H1 (cell line): ENCODE measurements around the gene CORO1C. TPM values are rescaled to one million over a fixed set of nuclear protein-coding genes. Genes with fewer than 3 reads are reported as not detected.

Experiments used
- CTCF ChIA-PET: fragments of 300-600 bp; sonication (Branson Sonifier 250); formaldehyde crosslinking; loops from one replicate; lab custom pipeline; 2021; ENCODE audit not compliant: partially characterized antibody; lab: Charles Lee
- POLR2A ChIA-PET: fragments of 300-600 bp; sonication (Branson Sonifier 250); formaldehyde crosslinking; loops from one replicate; lab custom pipeline; 2021; ENCODE audit warnings: inconsistent platforms; ENCODE audit not compliant: partially characterized antibody; lab: Charles Lee
- DNase-seq, 2 experiments: peaks; one replicate each; pipeline versions ENCODE4 v3.0.0 to v3.0.0-alpha.2; 2010 to 2022; ENCODE audit warnings: low spot score in 2 of 2, low read depth in 1 of 2, mixed read lengths in 1 of 2
- FAIRE-seq: peaks from 2 replicates; lab custom pipeline; 2011; peaks lifted over from hg19 to GRCh38; lab: Jason Lieb, UNC
- H2AFZ ChIP-seq: 2 replicates; pipeline ENCODE4 v1.8.1; 2012; ENCODE audit warnings: low read length, inconsistent platforms
- H2AK5ac ChIP-seq: 2 replicates; pipeline ENCODE4 v1.6.1; 2013; ENCODE audit warnings: low read depth, low read length
- H2BK120ac ChIP-seq: replicated peaks from 2 replicates; pipeline ENCODE3; 2013; ENCODE audit warnings: low read depth, low read length, inconsistent platforms
- H2BK12ac ChIP-seq: 2 replicates; pipeline ENCODE4 v1.6.1; 2013; ENCODE audit warnings: low read depth, low read length
- H2BK15ac ChIP-seq: 2 replicates; pipeline ENCODE4 v1.6.1; 2013; ENCODE audit warnings: low read length
- H2BK20ac ChIP-seq: 2 replicates; pipeline ENCODE4 v1.6.1; 2013; ENCODE audit warnings: low read length
- H2BK5ac ChIP-seq: 2 replicates; pipeline ENCODE4 v1.6.1; 2013; ENCODE audit warnings: low read depth, low read length
- H3K14ac ChIP-seq: 2 replicates; pipeline ENCODE4 v1.6.1; 2013; ENCODE audit warnings: inconsistent platforms; ENCODE audit not compliant: insufficient read length
- H3K18ac ChIP-seq: 2 replicates; pipeline ENCODE4 v1.6.1; 2013; ENCODE audit warnings: low read length; ENCODE audit errors: extremely low read depth
- H3K23ac ChIP-seq: 2 replicates; pipeline ENCODE4 v1.6.1; 2013; ENCODE audit warnings: inconsistent platforms; ENCODE audit not compliant: insufficient read length
- H3K23me2 ChIP-seq: 2 replicates; pipeline ENCODE4 v1.6.1; 2013; ENCODE audit warnings: low read depth, low read length
- H3K27ac ChIP-seq: 2 replicates; pipeline ENCODE4 v1.6.1; 2011; ENCODE audit warnings: low read depth, low read length, inconsistent platforms
- H3K27me3 ChIP-seq, 4 experiments: replicated peaks in 1 of 4; 1 replicate in 1 of 4; 2 replicates in 3 of 4; pipeline versions ENCODE4 v1.6.1 to v1.8.1; 2011 to 2013; ENCODE audit warnings: low read length in 3 of 4, mild to moderate bottlenecking in 3 of 4, inconsistent platforms in 2 of 4, mixed read lengths in 2 of 4, moderate library complexity in 1 of 4; ENCODE audit not compliant: control insufficient read depth in 3 of 4, insufficient read depth in 3 of 4; ENCODE audit errors: extremely low read depth in 1 of 4
- H3K36me3 ChIP-seq, 4 experiments: 2 replicates each; pipeline versions ENCODE4 v1.6.1 to v1.8.1; 2011 to 2013; ENCODE audit warnings: mild to moderate bottlenecking in 4 of 4, low read length in 3 of 4, moderate library complexity in 2 of 4, control low read depth in 1 of 4, inconsistent platforms in 1 of 4; ENCODE audit not compliant: insufficient read depth in 4 of 4, control insufficient read depth in 2 of 4
- H3K4ac ChIP-seq: replicated peaks from 2 replicates; pipeline ENCODE3; 2013; ENCODE audit warnings: low read length, low read depth, mixed read lengths, inconsistent platforms; ENCODE audit not compliant: insufficient read length
- H3K4me1 ChIP-seq, 4 experiments: replicated peaks in 1 of 4; 1 replicate in 1 of 4; 2 replicates in 3 of 4; pipeline versions ENCODE4 v1.6.1 to v1.8.1; 2011 to 2013; ENCODE audit warnings: low read length in 3 of 4, inconsistent platforms in 2 of 4, mixed read lengths in 1 of 4; ENCODE audit not compliant: insufficient read depth in 4 of 4, control insufficient read depth in 3 of 4
- H3K4me2 ChIP-seq, 2 experiments: 2 replicates each; pipeline versions ENCODE4 v1.6.1 to v1.8.1; 2011 to 2013; ENCODE audit warnings: low read depth in 2 of 2, low read length in 2 of 2, control low read depth in 1 of 2, inconsistent platforms in 1 of 2, mild to moderate bottlenecking in 1 of 2; ENCODE audit not compliant: insufficient read depth in 1 of 2
- H3K4me3 ChIP-seq, 4 experiments: fragments of 200-600, 300-600 bp in 1 of 4; sonication (generic), shearing (Covaris generic), sonication (Bioruptor Twin) in 1 of 4; 2 replicates each; pipeline versions ENCODE4 v1.5.1 to v1.8.1; 2011 to 2016; ENCODE audit warnings: low read length in 4 of 4, low read depth in 3 of 4, control low read depth in 2 of 4, inconsistent platforms in 2 of 4, mild to moderate bottlenecking in 2 of 4, mixed read lengths in 1 of 4, moderate library complexity in 1 of 4; ENCODE audit not compliant: insufficient read depth in 2 of 4; ENCODE audit errors: extremely low read depth in 1 of 4
- H3K56ac ChIP-seq: replicated peaks from 2 replicates; pipeline ENCODE3; 2013; ENCODE audit warnings: low read depth, mild to moderate bottlenecking, mixed read lengths, low read length, inconsistent platforms; ENCODE audit not compliant: insufficient read length
- H3K79me1 ChIP-seq: 2 replicates; pipeline ENCODE4 v1.6.1; 2013; ENCODE audit warnings: low read depth, low read length, control low read depth
- H3K79me2 ChIP-seq, 2 experiments: 2 replicates each; pipeline versions ENCODE4 v1.6.1 to v1.8.1; 2012 to 2013; ENCODE audit warnings: low read length in 2 of 2, mild to moderate bottlenecking in 2 of 2, inconsistent platforms in 1 of 2; ENCODE audit not compliant: insufficient read depth in 2 of 2, control insufficient read depth in 1 of 2
- H3K9ac ChIP-seq, 4 experiments: replicated peaks in 1 of 4; 1 replicate in 1 of 4; 2 replicates in 3 of 4; pipeline versions ENCODE4 v1.6.1 to v1.8.1; 2011 to 2013; ENCODE audit warnings: low read depth in 3 of 4, low read length in 3 of 4, control low read depth in 2 of 4, mild to moderate bottlenecking in 2 of 4, moderate library complexity in 2 of 4, inconsistent platforms in 1 of 4; ENCODE audit errors: extremely low read depth in 1 of 4
- H3K9me3 ChIP-seq, 2 experiments: 2 replicates each; pipeline versions ENCODE4 v1.6.1 to v1.8.1; 2012 to 2013; ENCODE audit warnings: mild to moderate bottlenecking in 2 of 2, moderate library complexity in 2 of 2, control low read depth in 1 of 2, inconsistent platforms in 1 of 2, low read depth in 1 of 2, low read length in 1 of 2, mixed read lengths in 1 of 2; ENCODE audit not compliant: insufficient read depth in 2 of 2
- H4K20me1 ChIP-seq, 2 experiments: replicated peaks in 1 of 2; 2 replicates each; pipeline versions ENCODE3 to v1.8.1; 2011 to 2013; ENCODE audit warnings: inconsistent platforms in 2 of 2, low read length in 2 of 2, mild to moderate bottlenecking in 1 of 2; ENCODE audit not compliant: insufficient read depth in 2 of 2, control insufficient read depth in 1 of 2
- H4K5ac ChIP-seq: 2 replicates; pipeline ENCODE4 v1.6.1; 2013; ENCODE audit warnings: low read length, low read depth, mixed read lengths, inconsistent platforms; ENCODE audit not compliant: insufficient read length
- H4K8ac ChIP-seq: 2 replicates; pipeline ENCODE4 v1.8.0; 2013; ENCODE audit warnings: mild to moderate bottlenecking, moderate library complexity, low read length, inconsistent platforms; ENCODE audit not compliant: insufficient read depth; ENCODE audit errors: extremely low read depth
- H4K91ac ChIP-seq: replicated peaks from 2 replicates; pipeline ENCODE3; 2013; ENCODE audit warnings: low read length, mixed read lengths, inconsistent platforms; ENCODE audit not compliant: insufficient read length
- ASH2L ChIP-seq: fragments of 200-600, 300-600 bp; sonication (generic); IDR thresholded peaks from one replicate; pipeline ENCODE4 v1.7.1; 2017; ENCODE audit warnings: low read length
- BACH1 ChIP-seq: IDR thresholded peaks from 2 replicates; pipeline ENCODE4 v1.6.1; 2012; ENCODE audit warnings: low read length, improper control_type of control experiment
- CEBPB ChIP-seq: IDR thresholded peaks from 2 replicates; pipeline ENCODE4 v1.6.1; 2012; ENCODE audit warnings: low read depth, low read length
- CHD1 ChIP-seq: IDR thresholded peaks from 2 replicates; pipeline ENCODE4 v1.6.1; 2012; ENCODE audit warnings: low read depth, low read length, improper control_type of control experiment
- POLR2A ChIP-seq, 2 experiments: IDR thresholded peaks; 1 replicate in 1 of 2; 2 replicates in 1 of 2; pipeline ENCODE4 v1.6.1; 2011; ENCODE audit warnings: low read depth in 2 of 2, low read length in 2 of 2, mild to moderate bottlenecking in 2 of 2; ENCODE audit errors: control extremely low read depth in 1 of 2
- RFX5 ChIP-seq: IDR thresholded peaks from 2 replicates; pipeline ENCODE4 v1.6.1; 2011; ENCODE audit warnings: low read depth, low read length, improper control_type of control experiment, borderline replicate concordance
- RXRA ChIP-seq: IDR thresholded peaks from 2 replicates; pipeline ENCODE4 v1.6.1; 2011; ENCODE audit warnings: low read depth, mild to moderate bottlenecking, low read length, moderate library complexity; ENCODE audit not compliant: insufficient read depth
- SP2 ChIP-seq: IDR thresholded peaks from 2 replicates; pipeline ENCODE4 v1.6.1; 2012; ENCODE audit warnings: mild to moderate bottlenecking, low read length, inconsistent platforms
- SP4 ChIP-seq: IDR thresholded peaks from 2 replicates; pipeline ENCODE4 v1.6.1; 2012; ENCODE audit warnings: low read length, inconsistent platforms
- YY1 ChIP-seq: IDR thresholded peaks from 2 replicates; pipeline ENCODE4 v1.6.1; 2011; ENCODE audit warnings: low read depth, mild to moderate bottlenecking, low read length
- WGBS, 2 experiments: shearing (Covaris generic) in 1 of 2; methylation state at CpG; one replicate each; pipeline versions ENCODE4 v1.1.6 to v1.1.7; 2013 to 2015; ENCODE audit warnings: low lambda C conversion rate in 2 of 2, mixed read lengths in 2 of 2, inconsistent platforms in 1 of 2, low coverage in 1 of 2, missing lambda C conversion rate in 1 of 2; ENCODE audit not compliant: insufficient replicate concordance in 2 of 2, insufficient coverage in 1 of 2, insufficient read length in 1 of 2; ENCODE audit errors: extremely low coverage in 1 of 2, missing lambda C conversion rate in 1 of 2; 5-methylcytosine and 5-hydroxymethylcytosine counted together
- polyA plus RNA-seq, 7 experiments: library from polyadenylated mRNA; depleted of rRNA in 3 of 7; stranded (reverse) in 5 of 7; unstranded in 2 of 7; fragments of >200 nt in 5 of 7; fragments of 200-250 nt in 2 of 7; gene quantifications; 1 replicate in 5 of 7; 2 replicates in 1 of 7; 4 replicates in 1 of 7; pipeline versions ENCODE4 v1.2.1 to v1.2.3, GENCODE V29; 2011 to 2013; ENCODE audit warnings: missing spikeins in 2 of 7, mixed read lengths in 2 of 7
- total RNA-seq: library from RNA; stranded (reverse); fragmentation: NEBNext Ultra II Directional; extraction: Animal tissue kit (Norgen Biotek cat#: 25700); gene quantifications from 2 replicates; pipeline ENCODE4 v1.2.1, GENCODE V29; 2021
- TF ChIP-seq, protein P1 (sequence below): IDR thresholded peaks from 2 replicates; pipeline ENCODE4 v1.6.1; 2011; ENCODE audit warnings: low read depth, mild to moderate bottlenecking, low read length; ENCODE audit not compliant: insufficient read depth
- TF ChIP-seq, protein P2 (sequence below): IDR thresholded peaks from 2 replicates; pipeline ENCODE4 v1.6.1; 2012; ENCODE audit warnings: inconsistent platforms
- TF ChIP-seq, protein P3 (sequence below): IDR thresholded peaks from 2 replicates; pipeline ENCODE4 v1.6.1; 2011; ENCODE audit warnings: low read length, improper control_type of control experiment

CORO1C gene
- total and polyA plus RNA-seq, 2 of the 8 experiments (the other 6 are each of a cell fraction or from before 2014, with no cell fraction given): 72.7 to 120 TPM

DNA sequence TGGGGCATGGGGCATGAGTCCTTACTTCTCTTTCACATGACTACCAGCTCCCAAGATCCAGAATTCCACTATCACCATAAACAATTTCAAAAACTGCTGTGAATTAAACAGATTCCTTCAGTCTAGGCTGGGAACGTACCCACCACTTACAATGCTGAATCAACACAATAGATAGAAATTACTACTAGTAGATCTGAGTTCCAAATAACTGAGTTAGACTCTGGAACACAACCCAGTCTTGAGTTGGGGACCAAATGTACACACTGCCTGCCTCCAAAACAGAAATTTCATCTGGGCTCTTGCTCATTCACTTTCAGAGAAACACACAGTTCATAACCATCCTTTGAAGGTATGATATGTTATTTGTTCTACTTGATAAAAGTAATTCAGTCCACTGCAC, 8.9 kb downstream of the CORO1C start:
- H4K20me1 ChIP-seq: peaks cover 0 to 10% of the 10 kb centered on the region in 2 experiments
- no peak for TF ChIP-seq CEBPB
- TF ChIP-seq YY1: no peak
- TF ChIP-seq, protein P1, sequence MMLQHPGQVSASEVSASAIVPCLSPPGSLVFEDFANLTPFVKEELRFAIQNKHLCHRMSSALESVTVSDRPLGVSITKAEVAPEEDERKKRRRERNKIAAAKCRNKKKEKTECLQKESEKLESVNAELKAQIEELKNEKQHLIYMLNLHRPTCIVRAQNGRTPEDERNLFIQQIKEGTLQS: no peak
- no peak for TF ChIP-seq CHD1
- no peak for TF ChIP-seq BACH1
- no peak for TF ChIP-seq RFX5
- TF ChIP-seq, protein P2, sequence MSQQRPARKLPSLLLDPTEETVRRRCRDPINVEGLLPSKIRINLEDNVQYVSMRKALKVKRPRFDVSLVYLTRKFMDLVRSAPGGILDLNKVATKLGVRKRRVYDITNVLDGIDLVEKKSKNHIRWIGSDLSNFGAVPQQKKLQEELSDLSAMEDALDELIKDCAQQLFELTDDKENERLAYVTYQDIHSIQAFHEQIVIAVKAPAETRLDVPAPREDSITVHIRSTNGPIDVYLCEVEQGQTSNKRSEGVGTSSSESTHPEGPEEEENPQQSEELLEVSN: no peak
- no peak for TF ChIP-seq SP2
- TF ChIP-seq, protein P3, sequence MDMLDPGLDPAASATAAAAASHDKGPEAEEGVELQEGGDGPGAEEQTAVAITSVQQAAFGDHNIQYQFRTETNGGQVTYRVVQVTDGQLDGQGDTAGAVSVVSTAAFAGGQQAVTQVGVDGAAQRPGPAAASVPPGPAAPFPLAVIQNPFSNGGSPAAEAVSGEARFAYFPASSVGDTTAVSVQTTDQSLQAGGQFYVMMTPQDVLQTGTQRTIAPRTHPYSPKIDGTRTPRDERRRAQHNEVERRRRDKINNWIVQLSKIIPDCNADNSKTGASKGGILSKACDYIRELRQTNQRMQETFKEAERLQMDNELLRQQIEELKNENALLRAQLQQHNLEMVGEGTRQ: no peak
- no peak for TF ChIP-seq POLR2A (IDR thresholded peaks at IDR 0.05; ENCODE audit: control extremely low read depth in 1 of 2, low read depth in 2 of 2, low read length in 2 of 2)
- TF ChIP-seq RXRA: no peak
- TF ChIP-seq SP4: no peak
- TF ChIP-seq ASH2L: no peak
- DNase-seq (no peak), FAIRE-seq (no peak)
- no peak overlapping the region for H3K27ac ChIP-seq
- no peak overlapping the region for H3K9ac ChIP-seq
- peaks cover 9% of the 10 kb centered on the region; the same call in 1 of the 2 replicates for H3K79me1 ChIP-seq
- no peak overlapping the region for H2BK15ac ChIP-seq
- CTCF ChIA-PET: interaction anchor here (1.4 to 3.6 kb wide), 3 partner anchors 32 to 58 kb away, joined by 4 to 10 read pairs (median 5); no protein-coding TSS in a partner anchor
- no peak overlapping the region for H3K4ac ChIP-seq
- peaks cover 0 to 13% (median 3%) of the 10 kb centered on the region in 4 experiments; a peak in 5 of 7 replicates for H3K4me1 ChIP-seq
- H2AFZ ChIP-seq: no peak overlapping the region
- no peak overlapping the region for H4K8ac ChIP-seq
- no peak overlapping the region for H3K56ac ChIP-seq
- H3K27me3 ChIP-seq: no peaks in the 10 kb centered on the region
- H3K4me3 ChIP-seq: no peak overlapping the region
- H2AK5ac ChIP-seq: no peak overlapping the region
- no peak overlapping the region for H3K18ac ChIP-seq
- H2BK5ac ChIP-seq: no peak overlapping the region
- H3K23me2 ChIP-seq: no peaks in the 10 kb centered on the region
- no peaks in the 10 kb centered on the region for H3K9me3 ChIP-seq
- peaks cover 13 to 91% of the 10 kb centered on the region in 2 experiments for H3K79me2 ChIP-seq
- H4K5ac ChIP-seq: no peak overlapping the region
- no peak overlapping the region for H2BK20ac ChIP-seq
- WGBS, 2 experiments: 81% methylated on average over 1 of the region's 1 CpG; no CpG with 5 or more reads in 1 of the 2 experiments
- no peak overlapping the region for H3K14ac ChIP-seq
- POLR2A ChIA-PET: interaction anchor here (0.6 to 1.8 kb wide), 8 partner anchors 8 to 54 kb away, joined by 3 to 6 read pairs (median 3); no protein-coding TSS in a partner anchor
- no peaks in the 10 kb centered on the region for H3K36me3 ChIP-seq
- H2BK12ac ChIP-seq: no peak overlapping the region
- H4K91ac ChIP-seq: no peak overlapping the region
- H2BK120ac ChIP-seq: no peak overlapping the region
- H3K23ac ChIP-seq: no peak overlapping the region
- no peak overlapping the region for H3K4me2 ChIP-seq
